Measurements from ENCODE around the gene UBP1.
"Not testable (repeated sequence)": the region's sequence is repeated elsewhere in the genome, so short reads cannot be mapped to it uniquely, and the experiment has no call there.

UBP1 gene

GRCh38 chr3:33437556-33438283 lies 2.5 kb downstream of the UBP1 start:
- H3K4me3 ChIP-seq (ENCODE audit: low read depth, low read length): peak overlapping the region; percentile 91

DNA sequence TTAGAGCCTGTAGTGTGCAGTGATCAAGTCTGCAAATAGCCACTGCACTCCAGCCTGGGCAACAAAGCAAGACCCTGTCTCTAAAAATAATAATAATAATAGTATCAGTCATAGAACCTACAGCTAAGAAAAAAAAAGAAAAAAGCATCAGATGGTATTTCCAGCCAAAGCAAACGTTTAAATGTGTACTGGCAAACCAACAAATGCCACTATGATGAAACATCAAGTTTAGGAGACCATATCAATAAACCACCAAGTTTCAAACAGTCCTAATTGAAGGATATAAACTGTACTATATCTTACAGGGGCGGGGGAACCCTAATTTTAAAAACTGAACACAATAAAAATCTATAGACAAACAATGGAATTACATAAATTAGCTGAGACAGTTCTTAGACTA lies 6.4 kb downstream of the UBP1 start:
- no peak overlapping the region for H3K4me3 ChIP-seq (ENCODE audit: low read depth, low read length)

- H3K4me3 ChIP-seq (ENCODE audit: low read depth, low read length): no peak overlapping the region
These were observed 9.6 kb downstream of the UBP1 start for GRCh38 chr3:33430571-33430970.

- no peak overlapping the region for H3K4me3 ChIP-seq (ENCODE audit: low read depth, low read length)
These were observed 10.1 kb downstream of the UBP1 start for GRCh38 chr3:33430061-33430460.

GRCh38 chr3:33429306-33429705 lies 10.9 kb downstream of the UBP1 start:
- not testable (repeated sequence) for H3K4me3 ChIP-seq (ENCODE audit: low read depth, low read length)

DNA sequence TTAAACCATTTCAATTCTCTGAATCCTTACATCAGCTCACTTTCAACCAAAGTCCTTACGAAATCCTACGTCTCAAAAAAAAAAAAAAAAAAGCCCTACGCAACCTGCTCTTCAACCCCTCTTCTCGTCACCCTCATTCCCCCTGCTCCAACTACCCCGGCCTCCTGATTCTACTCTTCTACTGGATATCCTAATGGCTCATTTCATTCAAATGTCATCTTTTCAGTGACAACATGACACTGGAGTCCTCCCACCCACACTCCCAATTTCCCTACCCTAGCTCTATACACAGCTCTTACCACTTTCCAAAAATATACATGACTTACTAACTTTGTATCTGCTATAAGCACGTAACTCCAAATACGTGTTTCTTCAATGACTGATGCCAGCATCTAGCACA lies 11.5 kb downstream of the UBP1 start:
- H3K4me3 ChIP-seq (ENCODE audit: low read depth, low read length): no peak overlapping the region

DNA sequence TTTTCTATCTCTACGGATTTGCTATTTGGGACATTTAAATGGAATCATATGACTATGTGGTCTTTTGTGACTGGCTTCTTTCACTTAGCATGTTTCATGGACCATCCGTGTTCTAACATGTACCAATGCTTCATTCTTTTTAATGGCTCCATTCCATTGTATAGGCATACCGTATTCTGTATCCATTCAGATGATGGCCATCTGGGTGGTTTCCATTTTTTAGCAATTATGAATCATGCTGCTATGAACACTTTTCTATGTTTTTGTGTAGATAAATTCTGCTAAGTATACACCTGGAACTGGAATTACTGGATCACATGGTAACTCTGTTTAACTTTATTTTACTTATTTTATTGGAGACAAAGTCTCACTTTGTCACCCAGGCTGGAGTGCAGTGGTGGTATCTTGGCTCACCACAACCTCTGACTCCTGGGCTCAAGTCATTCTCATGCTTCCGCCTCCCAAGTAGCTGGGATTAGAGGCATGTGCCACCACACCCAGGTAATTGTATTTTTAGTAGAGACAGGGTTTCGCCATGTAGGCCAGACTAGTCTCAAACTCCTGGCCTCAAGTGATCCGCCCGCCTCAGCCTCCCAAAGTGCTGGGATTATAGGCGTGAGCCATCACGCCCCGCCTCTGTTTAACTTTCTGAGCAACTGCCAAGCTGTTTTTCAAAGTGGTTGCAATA lies 13.4 kb downstream of the UBP1 start:
- H3K4me3 ChIP-seq (ENCODE audit: low read depth, low read length): no peak overlapping the region

DNA sequence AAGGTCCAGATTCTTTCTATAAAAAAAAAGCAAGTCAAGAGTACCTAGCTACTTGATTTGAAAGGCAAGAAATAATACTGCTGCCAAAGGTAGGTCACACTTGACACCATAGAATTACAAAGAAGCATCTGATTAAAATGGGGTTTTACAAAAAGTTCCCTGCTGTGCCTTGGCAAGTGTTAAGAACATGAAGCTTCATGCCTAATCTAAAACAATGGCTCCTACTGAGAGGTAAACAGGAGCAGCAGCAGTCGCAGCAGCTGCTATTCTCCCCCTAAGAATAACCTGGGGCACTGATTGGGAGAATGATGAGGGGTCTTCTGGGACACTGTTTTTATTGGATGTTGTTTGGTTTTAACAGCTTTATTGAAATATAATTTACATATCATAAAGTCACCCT lies 14.1 kb downstream of the UBP1 start:
- H3K4me3 ChIP-seq (ENCODE audit: low read depth, low read length): no peak overlapping the region

DNA sequence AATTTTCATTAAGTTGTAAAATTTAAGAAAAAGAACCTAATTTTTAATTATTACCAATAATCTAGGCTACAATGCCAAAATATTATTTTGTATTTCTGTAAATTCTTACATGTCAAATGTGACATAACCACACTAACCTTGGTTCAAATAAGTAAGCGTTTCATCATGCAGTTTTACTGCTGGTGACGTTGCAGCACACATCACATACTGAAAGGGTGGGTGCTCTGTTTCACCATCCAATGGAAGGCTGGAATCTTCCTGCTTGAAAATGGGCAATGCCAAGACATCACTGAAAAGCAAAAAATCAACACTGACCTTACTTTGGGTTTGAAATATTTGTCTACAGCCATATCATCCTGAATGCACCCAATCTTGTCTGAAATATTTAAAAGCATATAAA lies 14.8 kb downstream of the UBP1 start:
- H3K4me3 ChIP-seq (ENCODE audit: low read depth, low read length): no peak overlapping the region

DNA sequence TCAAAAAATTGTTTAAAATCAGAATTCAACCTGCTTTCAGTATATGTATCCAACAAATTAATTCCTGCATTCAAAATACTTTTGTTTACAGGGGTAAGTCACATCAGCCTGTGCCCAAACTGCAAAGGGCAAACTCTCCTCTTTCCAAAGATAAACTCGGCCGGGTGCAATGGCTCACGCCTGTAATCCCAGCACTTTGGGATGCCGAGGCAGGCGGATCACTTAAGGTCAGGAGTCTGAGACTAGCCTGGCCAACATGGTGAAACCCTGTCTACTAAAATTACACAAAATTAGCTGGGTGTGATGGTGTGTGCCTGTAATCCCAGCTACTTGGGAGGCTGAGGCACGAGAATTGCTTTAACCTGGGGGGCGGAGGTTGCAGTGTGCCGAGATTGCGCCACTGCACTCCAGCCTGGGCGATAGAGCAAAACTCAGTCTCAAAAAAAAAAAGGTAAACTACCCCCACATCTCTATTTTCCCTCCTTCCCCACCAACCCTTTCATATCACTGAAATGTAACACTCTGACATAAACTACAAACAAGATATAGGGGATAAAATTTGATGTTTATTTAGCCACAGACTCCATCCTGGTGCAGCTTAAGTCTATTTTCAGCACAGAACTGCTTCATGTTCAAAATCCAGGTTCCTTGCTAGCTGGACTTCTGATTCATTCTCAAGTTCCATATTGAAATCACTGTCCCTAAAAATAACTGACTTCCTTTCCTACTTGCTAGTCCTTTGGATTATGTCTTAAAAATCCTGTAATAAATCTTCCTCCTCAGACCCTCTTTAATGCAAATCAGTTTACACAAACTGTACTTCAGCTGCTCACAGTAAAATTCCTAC lies 15.4 kb downstream of the UBP1 start:
- no peak overlapping the region for H3K4me3 ChIP-seq (ENCODE audit: low read depth, low read length)

GRCh38 chr3:33420966-33421365 lies 19.2 kb downstream of the UBP1 start:
- H3K4me3 ChIP-seq (ENCODE audit: low read depth, low read length): no peak overlapping the region

GRCh38 chr3:33419948-33420347 lies 20.3 kb downstream of the UBP1 start:
- no peak overlapping the region for H3K4me3 ChIP-seq (ENCODE audit: low read depth, low read length)

- H3K4me3 ChIP-seq (ENCODE audit: low read depth, low read length): no peak overlapping the region
These were observed 23.0 kb downstream of the UBP1 start for GRCh38 chr3:33417066-33417673.

GRCh38 chr3:33410816-33411215 lies 29.4 kb downstream of the UBP1 start:
- H3K4me3 ChIP-seq (ENCODE audit: low read depth, low read length): not testable (repeated sequence)

DNA sequence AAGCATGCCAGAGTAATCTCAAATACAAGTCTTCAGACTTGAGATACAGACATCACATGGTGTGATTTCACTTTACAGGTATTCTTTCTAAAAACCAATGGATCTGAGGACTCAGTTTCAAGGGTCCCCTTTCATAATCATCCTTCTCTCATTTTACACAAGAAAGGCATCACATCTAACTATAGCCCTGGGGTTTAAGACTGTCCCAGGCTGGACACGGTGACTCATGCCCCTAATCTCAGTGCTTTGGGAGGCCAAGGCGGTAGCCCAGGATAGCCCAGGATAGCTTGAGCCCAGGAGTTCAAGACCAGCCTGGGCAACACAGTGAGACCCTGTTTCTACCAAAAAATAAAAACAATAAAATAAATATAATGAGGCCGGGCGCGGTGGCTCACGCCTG lies 36.4 kb downstream of the UBP1 start:
- H3K4me3 ChIP-seq (ENCODE audit: low read depth, low read length): no peak overlapping the region

- H3K4me3 ChIP-seq (ENCODE audit: low read depth, low read length): no peak overlapping the region
These were observed 37.3 kb downstream of the UBP1 start for GRCh38 chr3:33402936-33403335.

- H3K4me3 ChIP-seq (ENCODE audit: low read depth, low read length): no peak overlapping the region
These were observed 38.4 kb downstream of the UBP1 start for GRCh38 chr3:33401781-33402180.

DNA sequence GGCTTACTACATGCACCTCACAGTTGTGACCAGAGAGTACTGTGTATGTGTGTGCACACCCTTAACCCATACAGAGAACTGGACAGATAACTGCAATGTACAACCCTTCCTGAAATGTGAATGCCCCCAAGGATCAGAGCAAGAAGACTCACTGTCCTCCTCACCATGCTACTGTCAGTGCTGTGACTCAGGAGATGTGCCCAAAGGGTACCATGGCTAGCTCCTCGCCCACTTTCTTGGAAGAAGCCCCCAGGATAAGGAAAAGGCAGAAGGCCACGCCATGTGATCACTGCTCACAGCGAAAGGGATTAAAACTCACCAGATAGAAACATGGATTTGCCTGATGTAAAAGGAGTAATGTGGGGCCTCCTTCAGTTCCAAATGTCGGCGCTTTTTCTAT lies 41.8 kb downstream of the UBP1 start:
- H3K4me3 ChIP-seq (ENCODE audit: low read depth, low read length): no peak overlapping the region

GRCh38 chr3:33395900-33396299 lies 44.3 kb downstream of the UBP1 start:
- H3K4me3 ChIP-seq (ENCODE audit: low read depth, low read length): no peak overlapping the region

- H3K4me3 ChIP-seq (ENCODE audit: low read depth, low read length): no peak overlapping the region
These were observed 45.7 kb downstream of the UBP1 start for GRCh38 chr3:33394403-33395054.

DNA sequence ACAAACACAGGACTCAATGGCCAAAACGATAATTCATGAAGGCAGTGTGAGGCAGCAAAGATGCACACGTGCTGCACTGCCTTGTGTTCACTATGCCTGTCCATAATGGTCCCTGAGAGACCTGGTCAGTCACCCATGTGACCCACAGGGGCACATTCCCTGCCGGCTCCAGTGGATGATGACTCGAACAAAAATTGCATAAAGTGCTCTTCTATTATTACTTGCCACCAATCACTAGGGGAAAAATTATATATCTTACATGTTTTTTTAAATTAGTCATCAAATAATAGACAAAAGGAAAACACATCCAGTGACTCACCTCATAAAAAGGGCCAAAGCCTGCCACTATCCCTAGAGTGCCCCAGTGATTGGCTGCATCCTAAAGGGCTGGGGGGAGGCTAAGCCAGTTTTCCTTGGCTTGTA lies 47.5 kb downstream of the UBP1 start:
- no peak overlapping the region for H3K4me3 ChIP-seq (ENCODE audit: low read depth, low read length)
